Measurements from ENCODE around the gene TNPO2.

DNA sequence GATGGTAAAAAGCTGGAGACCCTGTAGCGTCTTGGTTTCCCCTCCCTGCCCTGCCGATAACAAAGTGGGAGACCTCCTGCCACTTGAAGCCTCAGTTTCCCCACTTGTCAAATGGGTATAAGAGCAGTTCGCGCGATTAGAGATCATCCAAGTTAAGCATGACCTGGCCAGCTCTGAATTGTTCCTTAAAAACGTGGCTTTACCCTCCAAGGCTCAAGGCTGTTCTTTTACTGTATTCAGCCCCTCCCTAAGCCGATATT is 421 bp downstream of the TNPO2 start:
- TF ChIP-seq, protein P1, sequence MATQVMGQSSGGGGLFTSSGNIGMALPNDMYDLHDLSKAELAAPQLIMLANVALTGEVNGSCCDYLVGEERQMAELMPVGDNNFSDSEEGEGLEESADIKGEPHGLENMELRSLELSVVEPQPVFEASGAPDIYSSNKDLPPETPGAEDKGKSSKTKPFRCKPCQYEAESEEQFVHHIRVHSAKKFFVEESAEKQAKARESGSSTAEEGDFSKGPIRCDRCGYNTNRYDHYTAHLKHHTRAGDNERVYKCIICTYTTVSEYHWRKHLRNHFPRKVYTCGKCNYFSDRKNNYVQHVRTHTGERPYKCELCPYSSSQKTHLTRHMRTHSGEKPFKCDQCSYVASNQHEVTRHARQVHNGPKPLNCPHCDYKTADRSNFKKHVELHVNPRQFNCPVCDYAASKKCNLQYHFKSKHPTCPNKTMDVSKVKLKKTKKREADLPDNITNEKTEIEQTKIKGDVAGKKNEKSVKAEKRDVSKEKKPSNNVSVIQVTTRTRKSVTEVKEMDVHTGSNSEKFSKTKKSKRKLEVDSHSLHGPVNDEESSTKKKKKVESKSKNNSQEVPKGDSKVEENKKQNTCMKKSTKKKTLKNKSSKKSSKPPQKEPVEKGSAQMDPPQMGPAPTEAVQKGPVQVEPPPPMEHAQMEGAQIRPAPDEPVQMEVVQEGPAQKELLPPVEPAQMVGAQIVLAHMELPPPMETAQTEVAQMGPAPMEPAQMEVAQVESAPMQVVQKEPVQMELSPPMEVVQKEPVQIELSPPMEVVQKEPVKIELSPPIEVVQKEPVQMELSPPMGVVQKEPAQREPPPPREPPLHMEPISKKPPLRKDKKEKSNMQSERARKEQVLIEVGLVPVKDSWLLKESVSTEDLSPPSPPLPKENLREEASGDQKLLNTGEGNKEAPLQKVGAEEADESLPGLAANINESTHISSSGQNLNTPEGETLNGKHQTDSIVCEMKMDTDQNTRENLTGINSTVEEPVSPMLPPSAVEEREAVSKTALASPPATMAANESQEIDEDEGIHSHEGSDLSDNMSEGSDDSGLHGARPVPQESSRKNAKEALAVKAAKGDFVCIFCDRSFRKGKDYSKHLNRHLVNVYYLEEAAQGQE (IDR thresholded peaks at IDR 0.05; ENCODE audit: unreplicated experiment): no peak
- TF ChIP-seq, protein P2, sequence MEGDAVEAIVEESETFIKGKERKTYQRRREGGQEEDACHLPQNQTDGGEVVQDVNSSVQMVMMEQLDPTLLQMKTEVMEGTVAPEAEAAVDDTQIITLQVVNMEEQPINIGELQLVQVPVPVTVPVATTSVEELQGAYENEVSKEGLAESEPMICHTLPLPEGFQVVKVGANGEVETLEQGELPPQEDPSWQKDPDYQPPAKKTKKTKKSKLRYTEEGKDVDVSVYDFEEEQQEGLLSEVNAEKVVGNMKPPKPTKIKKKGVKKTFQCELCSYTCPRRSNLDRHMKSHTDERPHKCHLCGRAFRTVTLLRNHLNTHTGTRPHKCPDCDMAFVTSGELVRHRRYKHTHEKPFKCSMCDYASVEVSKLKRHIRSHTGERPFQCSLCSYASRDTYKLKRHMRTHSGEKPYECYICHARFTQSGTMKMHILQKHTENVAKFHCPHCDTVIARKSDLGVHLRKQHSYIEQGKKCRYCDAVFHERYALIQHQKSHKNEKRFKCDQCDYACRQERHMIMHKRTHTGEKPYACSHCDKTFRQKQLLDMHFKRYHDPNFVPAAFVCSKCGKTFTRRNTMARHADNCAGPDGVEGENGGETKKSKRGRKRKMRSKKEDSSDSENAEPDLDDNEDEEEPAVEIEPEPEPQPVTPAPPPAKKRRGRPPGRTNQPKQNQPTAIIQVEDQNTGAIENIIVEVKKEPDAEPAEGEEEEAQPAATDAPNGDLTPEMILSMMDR (conservative IDR thresholded peaks at IDR 0.05; ENCODE audit: low read depth in 2 of 2): no peak
- TF ChIP-seq EZH2 (IDR thresholded peaks at IDR 0.05; ENCODE audit: low read depth, unreplicated experiment) (no peak), CREB1 (CRISPR knock-in tag; IDR thresholded peaks at IDR 0.05; ENCODE audit: low read depth) (no peak), STAT1 (IDR thresholded peaks at IDR 0.05; ENCODE audit: unreplicated experiment) (no peak), POLR2AphosphoS5 (IDR thresholded peaks at IDR 0.05; ENCODE audit: low read depth) (no peak), ZNF331 (CRISPR knock-in tag; IDR thresholded peaks at IDR 0.05; ENCODE audit: low read depth) (no peak), ZNF114 (CRISPR knock-in tag; IDR thresholded peaks at IDR 0.05) (no peak), EZH2phosphoT487 (IDR thresholded peaks at IDR 0.05; ENCODE audit: unreplicated experiment) (no peak), JUNB (IDR thresholded peaks at IDR 0.05; ENCODE audit: unreplicated experiment) (no peak)

All from GM23338 (cell line).